Fibroblast of lung (primary cell): ENCODE results near the gene MAPK9.

Source experiments
- CTCF ChIP-seq, 2 donors: IDR thresholded peaks in 1 of 2; conservative IDR thresholded peaks in 1 of 2; 1 replicate in 1 of 2; 2 replicates in 1 of 2; pipeline ENCODE4 v1.5.1; 2011 to 2012; ENCODE audit warnings: low read length in 2 of 2, control low read depth in 1 of 2, inconsistent platforms in 1 of 2, low read depth in 1 of 2, mild to moderate bottlenecking in 1 of 2
- EZH2 ChIP-seq: IDR thresholded peaks from 2 replicates; pipeline ENCODE4 v1.5.1; 2012; ENCODE audit warnings: low read length, control low read depth, mild to moderate bottlenecking; ENCODE audit errors: missing control alignments

GRCh38 chr5:180208435-180209081 lies 83.3 kb downstream of the MAPK9 start:
- TF ChIP-seq CTCF (conservative IDR thresholded peaks at IDR 0.05 in 1 of 2, IDR thresholded peaks at IDR 0.05 in 1 of 2; ENCODE audit: low read depth in 1 of 2, low read length in 2 of 2) (peak in 1 of 2 donors; percentile 12), EZH2 (peak; percentile 58)
